Measurements from ENCODE around the gene PCDH9.

PCDH9 gene

GRCh38 chr13:66675620-66676019 is 554.5 kb downstream of the PCDH9 start:
- Histone ChIP-seq H3K9ac (ENCODE audit: low read depth, low read length) (no peak overlapping the region), H3K36me3 (ENCODE audit: insufficient read depth, low read length) (no peaks in the 10 kb centered on the region), H3K9me3 (ENCODE audit: insufficient read depth, low read depth, low read length) (no peaks in the 10 kb centered on the region), H3K4me1 (ENCODE audit: insufficient read depth, low read length) (no peaks in the 10 kb centered on the region), H3K4me3 (ENCODE audit: low read length) (no peak overlapping the region), H3K27ac (ENCODE audit: low read depth, low read length) (no peak overlapping the region), H3K27me3 (ENCODE audit: insufficient read depth, low read length) (no peaks in the 10 kb centered on the region)
- 96% methylated on average over 4 of the region's 4 CpGs for WGBS

GRCh38 chr13:66673401-66673800 is 556.7 kb downstream of the PCDH9 start:
- H3K4me3 ChIP-seq (ENCODE audit: low read length) = no peak overlapping the region
- no peaks in the 10 kb centered on the region for H3K4me1 ChIP-seq (ENCODE audit: insufficient read depth, low read length)
- H3K27me3 ChIP-seq (ENCODE audit: insufficient read depth, low read length) = no peaks in the 10 kb centered on the region
- H3K27ac ChIP-seq (ENCODE audit: low read depth, low read length) = no peak overlapping the region
- no peaks in the 10 kb centered on the region for H3K9me3 ChIP-seq (ENCODE audit: insufficient read depth, low read depth, low read length)
- no peak overlapping the region for H3K9ac ChIP-seq (ENCODE audit: low read depth, low read length)
- H3K36me3 ChIP-seq (ENCODE audit: insufficient read depth, low read length) = no peaks in the 10 kb centered on the region
- 100% methylated on average over 1 of the region's 1 CpG for WGBS

GRCh38 chr13:66665991-66666390 is 564.1 kb downstream of the PCDH9 start:
- no peaks in the 10 kb centered on the region for H3K4me1 ChIP-seq (ENCODE audit: insufficient read depth, low read length)
- no peaks in the 10 kb centered on the region for H3K9me3 ChIP-seq (ENCODE audit: insufficient read depth, low read depth, low read length)
- no peak overlapping the region for H3K4me3 ChIP-seq (ENCODE audit: low read length)
- H3K27me3 ChIP-seq (ENCODE audit: insufficient read depth, low read length) = no peaks in the 10 kb centered on the region
- no peak overlapping the region for H3K27ac ChIP-seq (ENCODE audit: low read depth, low read length)
- H3K36me3 ChIP-seq (ENCODE audit: insufficient read depth, low read length) = no peaks in the 10 kb centered on the region
- H3K9ac ChIP-seq (ENCODE audit: low read depth, low read length) = no peak overlapping the region
- 85% methylated on average over 5 of the region's 5 CpGs for WGBS

- Histone ChIP-seq H3K27me3 (ENCODE audit: insufficient read depth, low read length) (no peaks in the 10 kb centered on the region), H3K9ac (ENCODE audit: low read depth, low read length) (no peak overlapping the region), H3K9me3 (ENCODE audit: insufficient read depth, low read depth, low read length) (no peaks in the 10 kb centered on the region), H3K36me3 (ENCODE audit: insufficient read depth, low read length) (no peaks in the 10 kb centered on the region), H3K27ac (ENCODE audit: low read depth, low read length) (no peak overlapping the region), H3K4me3 (ENCODE audit: low read length) (no peak overlapping the region), H3K4me1 (ENCODE audit: insufficient read depth, low read length) (no peaks in the 10 kb centered on the region)
Observed at GRCh38 chr13:66663711-66664110, 566.4 kb downstream of the PCDH9 start.

GRCh38 chr13:66663206-66663605 is 566.9 kb downstream of the PCDH9 start:
- H3K4me3 ChIP-seq (ENCODE audit: low read length) = no peak overlapping the region
- H3K27me3 ChIP-seq (ENCODE audit: insufficient read depth, low read length) = no peaks in the 10 kb centered on the region
- no peaks in the 10 kb centered on the region for H3K36me3 ChIP-seq (ENCODE audit: insufficient read depth, low read length)
- H3K9ac ChIP-seq (ENCODE audit: low read depth, low read length) = no peak overlapping the region
- H3K4me1 ChIP-seq (ENCODE audit: insufficient read depth, low read length) = no peaks in the 10 kb centered on the region
- H3K27ac ChIP-seq (ENCODE audit: low read depth, low read length) = no peak overlapping the region
- H3K9me3 ChIP-seq (ENCODE audit: insufficient read depth, low read depth, low read length) = no peaks in the 10 kb centered on the region
- 95% methylated on average over 1 of the region's 2 CpGs for WGBS

GRCh38 chr13:66661336-66661735 is 568.8 kb downstream of the PCDH9 start:
- H3K4me1 ChIP-seq (ENCODE audit: insufficient read depth, low read length) = peaks cover 4% of the 10 kb centered on the region; the same call in 1 of the 2 replicates
- no peaks in the 10 kb centered on the region for H3K27me3 ChIP-seq (ENCODE audit: insufficient read depth, low read length)
- no peak overlapping the region for H3K27ac ChIP-seq (ENCODE audit: low read depth, low read length)
- H3K9ac ChIP-seq (ENCODE audit: low read depth, low read length) = no peak overlapping the region
- H3K4me3 ChIP-seq (ENCODE audit: low read length) = no peak overlapping the region
- no peaks in the 10 kb centered on the region for H3K36me3 ChIP-seq (ENCODE audit: insufficient read depth, low read length)
- H3K9me3 ChIP-seq (ENCODE audit: insufficient read depth, low read depth, low read length) = no peaks in the 10 kb centered on the region
- WGBS = 88% methylated on average over 1 of the region's 2 CpGs

DNA sequence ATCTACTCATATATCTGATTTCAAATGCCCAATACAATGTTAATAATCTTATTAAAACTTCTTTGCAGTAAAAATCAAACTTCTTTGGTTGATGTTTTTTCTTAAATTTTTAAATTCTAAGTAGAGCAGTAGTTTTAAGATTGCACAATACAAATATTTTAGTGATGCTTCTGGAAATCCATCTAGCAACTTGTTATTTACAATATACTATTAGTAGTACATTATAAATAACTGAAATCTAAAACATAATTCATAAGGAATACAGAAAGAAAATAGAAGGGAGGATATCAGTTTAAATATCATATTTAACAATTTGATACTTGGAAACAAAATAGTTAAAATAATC is 569.7 kb downstream of the PCDH9 start:
- Histone ChIP-seq H3K27ac (ENCODE audit: low read depth, low read length) (no peak overlapping the region), H3K9me3 (ENCODE audit: insufficient read depth, low read depth, low read length) (no peaks in the 10 kb centered on the region), H3K36me3 (ENCODE audit: insufficient read depth, low read length) (no peaks in the 10 kb centered on the region), H3K4me1 (ENCODE audit: insufficient read depth, low read length) (peaks cover 4% of the 10 kb centered on the region; the same call in 1 of the 2 replicates), H3K27me3 (ENCODE audit: insufficient read depth, low read length) (no peaks in the 10 kb centered on the region), H3K9ac (ENCODE audit: low read depth, low read length) (no peak overlapping the region), H3K4me3 (ENCODE audit: low read length) (no peak overlapping the region)

- Histone ChIP-seq H3K9ac (ENCODE audit: low read depth, low read length) (no peak overlapping the region), H3K27ac (ENCODE audit: low read depth, low read length) (no peak overlapping the region), H3K4me3 (ENCODE audit: low read length) (no peak overlapping the region)
Observed at GRCh38 chr13:66659701-66660467, 570.3 kb downstream of the PCDH9 start.

GRCh38 chr13:66659286-66659685 is 570.9 kb downstream of the PCDH9 start:
- Histone ChIP-seq H3K36me3 (ENCODE audit: insufficient read depth, low read length) (no peaks in the 10 kb centered on the region), H3K27ac (ENCODE audit: low read depth, low read length) (no peak overlapping the region), H3K9me3 (ENCODE audit: insufficient read depth, low read depth, low read length) (no peaks in the 10 kb centered on the region), H3K4me1 (ENCODE audit: insufficient read depth, low read length) (peaks cover 4% of the 10 kb centered on the region; the same call in 1 of the 2 replicates), H3K27me3 (ENCODE audit: insufficient read depth, low read length) (no peaks in the 10 kb centered on the region), H3K9ac (ENCODE audit: low read depth, low read length) (no peak overlapping the region), H3K4me3 (ENCODE audit: low read length) (no peak overlapping the region)
- 90% methylated on average over 2 of the region's 2 CpGs for WGBS

More at GRCh38 chr13:66659701-66660467, 570.3 kb downstream of the PCDH9 start:
- Histone ChIP-seq H3K4me1 (ENCODE audit: insufficient read depth, low read length) (peaks cover 4% of the 10 kb centered on the region; the same call in 1 of the 2 replicates), H3K9me3 (ENCODE audit: insufficient read depth, low read depth, low read length) (no peaks in the 10 kb centered on the region), H3K27me3 (ENCODE audit: insufficient read depth, low read length) (no peaks in the 10 kb centered on the region), H3K36me3 (ENCODE audit: insufficient read depth, low read length) (no peaks in the 10 kb centered on the region)
- WGBS = 91% methylated on average over 7 of the region's 7 CpGs

GRCh38 chr13:66657165-66657881 is 572.8 kb downstream of the PCDH9 start:
- H3K27ac ChIP-seq (ENCODE audit: low read depth, low read length) = no peak overlapping the region; the same call in 1 of the 2 replicates

GRCh38 chr13:66655847-66656454 is 574.2 kb downstream of the PCDH9 start:
- 100% methylated on average over 1 of the region's 2 CpGs for WGBS
- no peaks in the 10 kb centered on the region for H3K27me3 ChIP-seq (ENCODE audit: insufficient read depth, low read length)
- H3K4me1 ChIP-seq (ENCODE audit: insufficient read depth, low read length) = peaks cover 4% of the 10 kb centered on the region; the same call in 1 of the 2 replicates
- H3K9me3 ChIP-seq (ENCODE audit: insufficient read depth, low read depth, low read length) = no peaks in the 10 kb centered on the region
- no peak overlapping the region for H3K27ac ChIP-seq (ENCODE audit: low read depth, low read length)
- H3K4me3 ChIP-seq (ENCODE audit: low read length) = no peak overlapping the region
- no peak overlapping the region for H3K9ac ChIP-seq (ENCODE audit: low read depth, low read length)
- no peaks in the 10 kb centered on the region for H3K36me3 ChIP-seq (ENCODE audit: insufficient read depth, low read length)

More at GRCh38 chr13:66657165-66657881, 572.8 kb downstream of the PCDH9 start:
- no peak overlapping the region for H3K4me3 ChIP-seq (ENCODE audit: low read length)
- H3K36me3 ChIP-seq (ENCODE audit: insufficient read depth, low read length) = no peaks in the 10 kb centered on the region
- WGBS = 83% methylated on average over 5 of the region's 6 CpGs
- peaks cover 4% of the 10 kb centered on the region; the same call in 1 of the 2 replicates for H3K4me1 ChIP-seq (ENCODE audit: insufficient read depth, low read length)
- no peaks in the 10 kb centered on the region for H3K9me3 ChIP-seq (ENCODE audit: insufficient read depth, low read depth, low read length)
- H3K27me3 ChIP-seq (ENCODE audit: insufficient read depth, low read length) = no peaks in the 10 kb centered on the region
- no peak overlapping the region for H3K9ac ChIP-seq (ENCODE audit: low read depth, low read length)

Measured in HUES64 (cell line).